H1 (cell line): ENCODE data around the gene FITM2. TPM values are rescaled to one million over a fixed set of nuclear protein-coding genes. Genes with fewer than 3 reads are reported as not detected.

Source experiments
- EP300 ChIP-seq, 2 experiments: IDR thresholded peaks; 1 replicate in 1 of 2; 2 replicates in 1 of 2; pipeline ENCODE4 v1.6.1; 2011 to 2012; ENCODE audit warnings: low read depth in 2 of 2, low read length in 2 of 2, mild to moderate bottlenecking in 2 of 2, borderline replicate concordance in 1 of 2, inconsistent platforms in 1 of 2, moderate library complexity in 1 of 2
- polyA plus RNA-seq, 7 experiments: library from polyadenylated mRNA; depleted of rRNA in 3 of 7; stranded (reverse) in 5 of 7; unstranded in 2 of 7; fragments of >200 nt in 5 of 7; fragments of 200-250 nt in 2 of 7; gene quantifications; 1 replicate in 5 of 7; 2 replicates in 1 of 7; 4 replicates in 1 of 7; pipeline versions ENCODE4 v1.2.1 to v1.2.3, GENCODE V29; 2011 to 2013; ENCODE audit warnings: missing spikeins in 2 of 7, mixed read lengths in 2 of 7
- total RNA-seq: library from RNA; stranded (reverse); fragmentation: NEBNext Ultra II Directional; extraction: Animal tissue kit (Norgen Biotek cat#: 25700); gene quantifications from 2 replicates; pipeline ENCODE4 v1.2.1, GENCODE V29; 2021

Gene FITM2
- total and polyA plus RNA-seq, 2 of the 8 experiments (the other 6 are each of a cell fraction or from before 2014, with no cell fraction given), result 1.1 to 2.1 TPM

- no peak for TF ChIP-seq EP300 (IDR thresholded peaks at IDR 0.05; ENCODE audit: borderline replicate concordance in 1 of 2, low read depth in 2 of 2, low read length in 2 of 2)
Measured at GRCh38 chr20:44345147-44345546, 34.1 kb upstream of the FITM2 start (continued).
